ENCODE results near the gene TRUB2. TPM values are rescaled to one million over a fixed set of nuclear protein-coding genes. Genes with fewer than 3 reads are reported as not detected.

The TRUB2 gene
- total RNA-seq, 1 donor from 2014 or later: 11.3 TPM

- TF ChIP-seq CTCF (IDR thresholded peaks at IDR 0.05): no peak
- TF ChIP-seq POLR2A (IDR thresholded peaks at IDR 0.05): no peak
- intact Hi-C loops (cut with DNase I): no loop called here
Observed at GRCh38 chr9:128294142-128294541, 28.1 kb downstream of the TRUB2 start.

GRCh38 chr9:128293091-128293490 is 29.2 kb downstream of the TRUB2 start:
- TF ChIP-seq CTCF (IDR thresholded peaks at IDR 0.05): no peak
- no peak for TF ChIP-seq POLR2AphosphoS5 (IDR thresholded peaks at IDR 0.05; ENCODE audit: insufficient read depth in 1 of 2, low read depth in 1 of 2)
- no peak for TF ChIP-seq POLR2A (IDR thresholded peaks at IDR 0.05)
- Histone ChIP-seq H3K27me3 (no peaks in the 10 kb centered on the region), H3K4me3 (no peak overlapping the region), H3K9me3 (no peaks in the 10 kb centered on the region), H3K27ac (no peak overlapping the region), H3K36me3 (peaks cover 0 to 6% of the 10 kb centered on the region in 2 donors), H3K4me1 (no peaks in the 10 kb centered on the region)
- intact Hi-C loops (cut with DNase I): no loop called here
- no peak for DNase-seq (ENCODE audit: extremely low spot score in 2 of 2)

More at GRCh38 chr9:128294142-128294541, 28.1 kb downstream of the TRUB2 start:
- Histone ChIP-seq H3K4me3 (no peak overlapping the region), H3K4me1 (no peaks in the 10 kb centered on the region), H3K36me3 (no peaks in the 10 kb centered on the region), H3K27ac (no peak overlapping the region), H3K9me3 (no peaks in the 10 kb centered on the region), H3K27me3 (no peaks in the 10 kb centered on the region)
- no peak for DNase-seq (ENCODE audit: extremely low spot score in 2 of 2)

GRCh38 chr9:128292009-128292408 is 30.2 kb downstream of the TRUB2 start:
- peaks cover 0 to 6% of the 10 kb centered on the region in 2 donors for H3K36me3 ChIP-seq
- H3K27me3 ChIP-seq: no peaks in the 10 kb centered on the region
- no peak overlapping the region for H3K27ac ChIP-seq
- H3K4me1 ChIP-seq: no peaks in the 10 kb centered on the region
- DNase-seq (ENCODE audit: extremely low spot score in 2 of 2): no peak
- TF ChIP-seq CTCF (IDR thresholded peaks at IDR 0.05): no peak
- TF ChIP-seq POLR2AphosphoS5 (IDR thresholded peaks at IDR 0.05; ENCODE audit: insufficient read depth in 1 of 2, low read depth in 1 of 2): no peak
- no peak for TF ChIP-seq POLR2A (IDR thresholded peaks at IDR 0.05)
- H3K9me3 ChIP-seq: no peaks in the 10 kb centered on the region
- intact Hi-C loops (cut with DNase I): no loop called here
- no peak overlapping the region for H3K4me3 ChIP-seq

- no peak for TF ChIP-seq POLR2A (IDR thresholded peaks at IDR 0.05)
- no peaks in the 10 kb centered on the region for H3K27me3 ChIP-seq
- H3K9me3 ChIP-seq: no peaks in the 10 kb centered on the region
- no peak overlapping the region for H3K4me3 ChIP-seq
- no peak overlapping the region for H3K27ac ChIP-seq
- DNase-seq (ENCODE audit: extremely low spot score in 2 of 2): no peak
- H3K4me1 ChIP-seq: no peaks in the 10 kb centered on the region
- peaks cover 0 to 23% of the 10 kb centered on the region in 2 donors for H3K36me3 ChIP-seq
- intact Hi-C loops (cut with DNase I): no loop called here
Observed at GRCh38 chr9:128288273-128289004, 33.8 kb downstream of the TRUB2 start.

GRCh38 chr9:128286440-128286839 is 35.8 kb downstream of the TRUB2 start:
- Histone ChIP-seq H3K27ac (no peak overlapping the region), H3K4me3 (no peak overlapping the region), H3K9me3 (no peaks in the 10 kb centered on the region), H3K36me3 (peaks cover 0 to 23% of the 10 kb centered on the region in 2 donors), H3K4me1 (no peaks in the 10 kb centered on the region), H3K27me3 (no peaks in the 10 kb centered on the region)
- no peak for TF ChIP-seq CTCF (IDR thresholded peaks at IDR 0.05)
- no peak for TF ChIP-seq POLR2A (IDR thresholded peaks at IDR 0.05)
- TF ChIP-seq POLR2AphosphoS5 (IDR thresholded peaks at IDR 0.05; ENCODE audit: insufficient read depth in 1 of 2, low read depth in 1 of 2): no peak
- DNase-seq (ENCODE audit: extremely low spot score in 2 of 2): no peak
- intact Hi-C loops (cut with DNase I): no loop called here

All from vagina (tissue), 2 donors.